ENCODE results near the gene CDRT4.

The CDRT4 gene

GRCh38 chr17:15508466-15508865 lies 41.0 kb upstream of the CDRT4 start:
- TF ChIP-seq SIN3A (IDR thresholded peaks at IDR 0.05; ENCODE audit: borderline replicate concordance, insufficient read depth, low read length) (no peak), TAF1 (IDR thresholded peaks at IDR 0.05; ENCODE audit: borderline replicate concordance, insufficient read depth, low read length) (no peak), POLR2AphosphoS5 (IDR thresholded peaks at IDR 0.05; ENCODE audit: low read depth, low read length) (no peak), FOXP2 (optimal IDR thresholded peaks at IDR 0.05; ENCODE audit: borderline replicate concordance, extremely low read depth, extremely low read length, insufficient read depth) (no peak), REST (IDR thresholded peaks at IDR 0.05; ENCODE audit: insufficient read depth in 1 of 2, low read depth in 2 of 2, low read length in 2 of 2) (no peak)

- TF ChIP-seq TAF1 (IDR thresholded peaks at IDR 0.05; ENCODE audit: borderline replicate concordance, insufficient read depth, low read length) (no peak), SIN3A (IDR thresholded peaks at IDR 0.05; ENCODE audit: borderline replicate concordance, insufficient read depth, low read length) (no peak), REST (IDR thresholded peaks at IDR 0.05; ENCODE audit: insufficient read depth in 1 of 2, low read depth in 2 of 2, low read length in 2 of 2) (no peak), POLR2AphosphoS5 (IDR thresholded peaks at IDR 0.05; ENCODE audit: low read depth, low read length) (no peak), FOXP2 (optimal IDR thresholded peaks at IDR 0.05; ENCODE audit: borderline replicate concordance, extremely low read depth, extremely low read length, insufficient read depth) (no peak)
Measured at GRCh38 chr17:15507896-15508295, 40.5 kb upstream of the CDRT4 start.

GRCh38 chr17:15507001-15507400 lies 39.6 kb upstream of the CDRT4 start:
- TF ChIP-seq REST (IDR thresholded peaks at IDR 0.05; ENCODE audit: insufficient read depth in 1 of 2, low read depth in 2 of 2, low read length in 2 of 2) = no peak
- no peak for TF ChIP-seq POLR2AphosphoS5 (IDR thresholded peaks at IDR 0.05; ENCODE audit: low read depth, low read length)
- TF ChIP-seq TAF1 (IDR thresholded peaks at IDR 0.05; ENCODE audit: borderline replicate concordance, insufficient read depth, low read length) = no peak
- no peak for TF ChIP-seq SIN3A (IDR thresholded peaks at IDR 0.05; ENCODE audit: borderline replicate concordance, insufficient read depth, low read length)
- no peak for TF ChIP-seq FOXP2 (optimal IDR thresholded peaks at IDR 0.05; ENCODE audit: borderline replicate concordance, extremely low read depth, extremely low read length, insufficient read depth)

GRCh38 chr17:15503731-15504130 lies 36.3 kb upstream of the CDRT4 start:
- TF ChIP-seq REST (IDR thresholded peaks at IDR 0.05; ENCODE audit: insufficient read depth in 1 of 2, low read depth in 2 of 2, low read length in 2 of 2) (no peak), FOXP2 (optimal IDR thresholded peaks at IDR 0.05; ENCODE audit: borderline replicate concordance, extremely low read depth, extremely low read length, insufficient read depth) (no peak), POLR2AphosphoS5 (IDR thresholded peaks at IDR 0.05; ENCODE audit: low read depth, low read length) (no peak), TAF1 (IDR thresholded peaks at IDR 0.05; ENCODE audit: borderline replicate concordance, insufficient read depth, low read length) (no peak)

Measured in PFSK-1 (cell line).